ENCODE results near the gene IFT57. TPM values are rescaled to one million over a fixed set of nuclear protein-coding genes. Genes with fewer than 3 reads are reported as not detected.

The IFT57 gene
- total and polyA plus RNA-seq, 8 donors, result 68.8 to 273 (median 80.8) TPM

DNA sequence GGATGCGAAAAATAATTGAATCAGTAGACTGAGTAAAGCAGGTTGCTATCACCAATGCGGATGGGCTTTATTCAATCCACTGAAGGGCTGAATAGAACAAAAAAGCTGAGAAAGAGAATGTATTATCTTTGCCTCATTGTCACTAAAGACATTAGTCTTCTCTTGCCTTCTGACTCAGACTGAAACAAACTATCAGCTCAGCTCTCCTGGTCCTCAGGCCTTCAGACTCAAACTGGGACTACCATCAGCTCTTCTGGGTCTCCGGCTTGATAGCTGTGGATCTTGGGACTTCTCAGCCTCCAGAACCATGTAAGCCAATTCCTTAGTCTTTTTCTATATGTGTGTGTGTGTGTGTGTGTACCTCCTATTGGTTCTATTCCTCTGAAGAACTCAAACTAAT lies 12.6 kb downstream of the IFT57 start:
- no peaks in the 10 kb centered on the region for H3K9me3 ChIP-seq
- ATAC-seq, result no peak
- no peak overlapping the region for H3K4me3 ChIP-seq
- H3K27me3 ChIP-seq, result no peaks in the 10 kb centered on the region
- TF ChIP-seq, protein P1, sequence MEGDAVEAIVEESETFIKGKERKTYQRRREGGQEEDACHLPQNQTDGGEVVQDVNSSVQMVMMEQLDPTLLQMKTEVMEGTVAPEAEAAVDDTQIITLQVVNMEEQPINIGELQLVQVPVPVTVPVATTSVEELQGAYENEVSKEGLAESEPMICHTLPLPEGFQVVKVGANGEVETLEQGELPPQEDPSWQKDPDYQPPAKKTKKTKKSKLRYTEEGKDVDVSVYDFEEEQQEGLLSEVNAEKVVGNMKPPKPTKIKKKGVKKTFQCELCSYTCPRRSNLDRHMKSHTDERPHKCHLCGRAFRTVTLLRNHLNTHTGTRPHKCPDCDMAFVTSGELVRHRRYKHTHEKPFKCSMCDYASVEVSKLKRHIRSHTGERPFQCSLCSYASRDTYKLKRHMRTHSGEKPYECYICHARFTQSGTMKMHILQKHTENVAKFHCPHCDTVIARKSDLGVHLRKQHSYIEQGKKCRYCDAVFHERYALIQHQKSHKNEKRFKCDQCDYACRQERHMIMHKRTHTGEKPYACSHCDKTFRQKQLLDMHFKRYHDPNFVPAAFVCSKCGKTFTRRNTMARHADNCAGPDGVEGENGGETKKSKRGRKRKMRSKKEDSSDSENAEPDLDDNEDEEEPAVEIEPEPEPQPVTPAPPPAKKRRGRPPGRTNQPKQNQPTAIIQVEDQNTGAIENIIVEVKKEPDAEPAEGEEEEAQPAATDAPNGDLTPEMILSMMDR (IDR thresholded peaks at IDR 0.05), result no peak
- intact Hi-C loops (cut with DNase I), result no loop called here
- peaks cover 0 to 49% of the 10 kb centered on the region in 2 donors for H3K36me3 ChIP-seq
- no peak for DNase-seq
- H3K27ac ChIP-seq, result no peak overlapping the region
- no peaks in the 10 kb centered on the region for H3K4me1 ChIP-seq

DNA sequence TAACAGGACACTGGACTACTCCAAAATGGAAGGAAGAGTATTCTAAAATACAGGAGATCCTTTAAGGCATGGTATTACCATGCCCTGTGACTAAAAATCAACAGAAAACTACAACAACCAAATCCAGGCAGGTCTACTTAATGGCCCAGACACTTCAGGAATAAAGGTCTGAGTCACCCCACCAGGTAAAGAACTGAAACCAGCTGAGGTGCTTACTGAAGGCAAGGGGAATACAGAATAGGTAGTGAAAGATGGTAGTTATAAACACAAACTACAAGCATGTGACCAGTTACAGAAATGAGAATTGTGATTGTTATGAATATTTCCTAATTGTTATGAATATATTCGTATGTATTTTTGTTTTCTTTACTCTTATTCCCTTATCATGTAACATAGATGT lies 13.4 kb downstream of the IFT57 start:
- Histone ChIP-seq H3K36me3 (peaks cover 0 to 52% of the 10 kb centered on the region in 2 donors), H3K9me3 (no peaks in the 10 kb centered on the region), H3K27me3 (no peaks in the 10 kb centered on the region), H3K4me3 (no peak overlapping the region), H3K4me1 (no peaks in the 10 kb centered on the region), H3K27ac (no peak overlapping the region)
- peak; percentile 86 for ATAC-seq
- intact Hi-C loops (cut with DNase I), result no loop called here
- DNase-seq, result no peak
- TF ChIP-seq, protein P1 (IDR thresholded peaks at IDR 0.05), result no peak

DNA sequence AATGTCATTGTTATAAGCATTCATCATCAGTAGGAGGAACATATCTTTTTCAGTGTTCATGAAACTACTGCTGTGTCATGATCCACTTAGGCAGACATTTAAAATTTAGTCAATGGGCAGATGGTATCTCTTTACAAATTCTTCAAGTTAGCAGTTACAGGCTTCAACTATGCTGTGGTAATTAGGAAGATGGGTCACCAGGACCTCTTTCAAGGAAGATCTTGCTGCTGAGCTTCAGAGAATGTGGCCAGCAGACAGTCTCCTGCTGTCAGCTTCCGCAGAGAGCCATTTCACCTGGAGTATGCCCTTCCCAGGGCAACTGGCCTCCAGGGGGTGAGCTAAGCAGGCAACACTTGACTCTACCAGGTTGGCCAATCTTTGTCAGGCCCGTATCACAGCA lies 19.4 kb downstream of the IFT57 start:
- Histone ChIP-seq H3K9me3 (no peaks in the 10 kb centered on the region), H3K27me3 (no peaks in the 10 kb centered on the region), H3K27ac (no peak overlapping the region), H3K4me3 (no peak overlapping the region), H3K4me1 (no peaks in the 10 kb centered on the region), H3K36me3 (peaks cover 0 to 13% of the 10 kb centered on the region in 2 donors)
- ATAC-seq, result no peak
- DNase-seq, result peak in 1 of 4 donors; percentile 16
- TF ChIP-seq, protein P1 (IDR thresholded peaks at IDR 0.05), result no peak
- intact Hi-C loops (cut with DNase I), result no loop called here

DNA sequence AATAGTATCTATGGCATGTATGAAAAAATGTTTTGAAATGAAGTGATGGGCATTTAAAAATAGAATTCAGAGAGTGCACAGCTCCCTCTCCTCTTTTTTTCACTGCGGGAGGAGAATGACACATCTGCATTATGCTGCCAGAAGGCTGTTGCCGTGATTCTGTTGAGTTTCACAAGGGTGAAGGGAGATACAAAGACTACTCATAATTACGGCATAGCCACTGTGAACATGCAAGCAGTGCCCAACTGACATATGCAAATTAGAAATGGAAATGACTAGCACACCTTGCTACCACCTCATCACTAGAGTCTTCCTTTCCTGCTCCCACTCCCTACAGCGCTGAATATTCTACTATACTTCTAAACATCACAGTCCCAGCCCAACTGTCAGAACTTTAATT lies 20.1 kb downstream of the IFT57 start:
- no peaks in the 10 kb centered on the region for H3K4me1 ChIP-seq
- no peak overlapping the region for H3K4me3 ChIP-seq
- intact Hi-C loops (cut with DNase I), result no loop called here
- H3K27ac ChIP-seq, result no peak overlapping the region
- H3K36me3 ChIP-seq, result peaks cover 0 to 13% of the 10 kb centered on the region in 2 donors
- DNase-seq (no peak), ATAC-seq (no peak)
- no peaks in the 10 kb centered on the region for H3K9me3 ChIP-seq
- TF ChIP-seq, protein P1 (IDR thresholded peaks at IDR 0.05), result no peak
- no peaks in the 10 kb centered on the region for H3K27me3 ChIP-seq

DNA sequence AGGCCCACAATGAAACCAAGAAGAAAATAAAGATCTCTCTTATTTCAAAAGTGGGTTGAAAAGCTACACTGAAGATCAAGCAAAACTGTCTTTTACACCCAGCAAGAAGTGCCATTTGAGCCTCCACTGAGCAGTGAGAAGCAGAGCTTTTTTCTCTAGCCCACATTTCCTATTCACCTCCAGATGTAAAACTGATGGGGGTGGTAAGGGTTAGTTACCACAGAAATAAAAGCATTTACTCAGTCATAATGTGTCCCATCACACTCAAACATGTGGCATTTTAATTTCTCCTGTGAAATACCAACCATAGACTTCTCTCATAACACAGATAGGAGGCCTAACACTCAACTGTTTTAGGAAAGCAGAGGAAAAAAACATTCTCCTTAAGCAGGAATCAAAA lies 21.0 kb downstream of the IFT57 start:
- Histone ChIP-seq H3K9me3 (no peaks in the 10 kb centered on the region), H3K36me3 (peaks cover 0 to 11% of the 10 kb centered on the region in 2 donors), H3K27me3 (no peaks in the 10 kb centered on the region), H3K4me3 (no peak overlapping the region), H3K27ac (no peak overlapping the region), H3K4me1 (no peaks in the 10 kb centered on the region)
- TF ChIP-seq, protein P1 (IDR thresholded peaks at IDR 0.05), result no peak
- no peak for ATAC-seq
- intact Hi-C loops (cut with DNase I), result no loop called here
- no peak for DNase-seq
